SK-N-SH treated with all-trans-retinoic acid at 6 μM for 48 hours (cell line): ENCODE results near the gene DYNC1I1.

Experiments used
- ESRRG ChIP-seq: fragments of 250-450 bp; sonication (Bioruptor Pico); IDR thresholded peaks from 2 replicates; pipeline ENCODE4 v1.6.1; 2021; ENCODE audit warnings: mild to moderate bottlenecking
- PPARA ChIP-seq: fragments of 250-450 bp; sonication (Bioruptor Pico); IDR thresholded peaks from 2 replicates; pipeline ENCODE4 v1.5.0; 2020; ENCODE audit warnings: mild to moderate bottlenecking, borderline replicate concordance
- TOX ChIP-seq: fragments of 250-450 bp; sonication (Bioruptor Pico); IDR thresholded peaks from 2 replicates; pipeline ENCODE4 v1.8.0; 2021; ENCODE audit warnings: mild to moderate bottlenecking, moderate library complexity, borderline replicate concordance
- ZNF565 ChIP-seq: fragments of 450-650 bp; formaldehyde crosslinking; conservative IDR thresholded peaks from 2 replicates; pipeline ENCODE4 v1.5.0; 2020; ENCODE audit warnings: low read depth, mild to moderate bottlenecking, moderate library complexity
- ZNF8 ChIP-seq: fragments of 450-650 bp; formaldehyde crosslinking; IDR thresholded peaks from 2 replicates; pipeline ENCODE4 v1.5.0; 2020; ENCODE audit warnings: mild to moderate bottlenecking, moderate library complexity
- TF ChIP-seq, protein P1 (sequence below): fragments of 250-450 bp; sonication (Bioruptor Pico); IDR thresholded peaks from 2 replicates; pipeline ENCODE4 v1.8.0; 2020; ENCODE audit warnings: mild to moderate bottlenecking, moderate library complexity, borderline replicate concordance

DNA sequence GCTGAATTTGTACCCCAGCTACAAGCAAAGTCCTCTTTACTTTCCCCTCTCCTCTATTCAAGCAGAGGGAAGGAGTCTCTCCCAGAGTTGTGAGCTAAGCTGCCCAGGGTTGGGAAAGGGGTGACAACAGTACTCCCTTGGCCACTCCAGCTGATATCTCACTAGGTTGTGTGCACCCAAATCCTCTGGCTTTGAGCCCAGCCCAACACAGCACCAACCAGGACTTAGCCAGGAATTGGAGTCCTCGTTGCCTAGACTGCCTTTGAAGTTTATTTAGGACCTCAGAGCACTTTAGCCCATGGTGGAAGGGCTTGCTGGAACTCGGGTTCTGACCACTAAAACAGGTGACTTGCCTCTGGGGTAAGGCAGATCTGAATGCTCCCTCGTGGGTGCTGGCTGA lies 35.7 kb upstream of the DYNC1I1 start:
- no peak for TF ChIP-seq TOX (CRISPR knock-in tag)
- TF ChIP-seq PPARA (CRISPR knock-in tag) = no peak
- TF ChIP-seq, protein P1, sequence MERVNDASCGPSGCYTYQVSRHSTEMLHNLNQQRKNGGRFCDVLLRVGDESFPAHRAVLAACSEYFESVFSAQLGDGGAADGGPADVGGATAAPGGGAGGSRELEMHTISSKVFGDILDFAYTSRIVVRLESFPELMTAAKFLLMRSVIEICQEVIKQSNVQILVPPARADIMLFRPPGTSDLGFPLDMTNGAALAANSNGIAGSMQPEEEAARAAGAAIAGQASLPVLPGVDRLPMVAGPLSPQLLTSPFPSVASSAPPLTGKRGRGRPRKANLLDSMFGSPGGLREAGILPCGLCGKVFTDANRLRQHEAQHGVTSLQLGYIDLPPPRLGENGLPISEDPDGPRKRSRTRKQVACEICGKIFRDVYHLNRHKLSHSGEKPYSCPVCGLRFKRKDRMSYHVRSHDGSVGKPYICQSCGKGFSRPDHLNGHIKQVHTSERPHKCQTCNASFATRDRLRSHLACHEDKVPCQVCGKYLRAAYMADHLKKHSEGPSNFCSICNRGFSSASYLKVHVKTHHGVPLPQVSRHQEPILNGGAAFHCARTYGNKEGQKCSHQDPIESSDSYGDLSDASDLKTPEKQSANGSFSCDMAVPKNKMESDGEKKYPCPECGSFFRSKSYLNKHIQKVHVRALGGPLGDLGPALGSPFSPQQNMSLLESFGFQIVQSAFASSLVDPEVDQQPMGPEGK = no peak
- no peak for TF ChIP-seq ZNF565 (CRISPR knock-in tag)
- no peak for TF ChIP-seq ZNF8 (CRISPR knock-in tag)
- TF ChIP-seq ESRRG = no peak
